Measurements from ENCODE around the gene TMED10.

DNA sequence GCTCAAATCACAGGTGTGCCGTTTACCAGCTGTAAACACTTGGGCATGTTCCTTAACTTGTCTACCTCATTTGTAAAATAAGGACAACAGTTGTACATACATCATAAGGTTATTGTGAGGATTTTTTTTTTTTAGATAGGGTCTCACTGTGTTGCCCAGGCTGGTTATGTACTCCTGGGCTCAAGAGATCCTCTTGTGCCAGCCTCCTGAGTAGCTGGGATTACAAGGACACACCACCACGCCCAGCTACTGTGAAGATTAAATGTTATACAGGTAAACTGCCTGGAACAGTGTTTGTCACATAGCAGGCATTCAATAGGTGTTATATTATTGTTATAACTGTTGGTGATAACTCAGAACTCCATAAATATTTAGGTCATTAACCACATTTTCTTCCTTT is 12.7 kb downstream of the TMED10 start:
- TF ChIP-seq, protein P1, sequence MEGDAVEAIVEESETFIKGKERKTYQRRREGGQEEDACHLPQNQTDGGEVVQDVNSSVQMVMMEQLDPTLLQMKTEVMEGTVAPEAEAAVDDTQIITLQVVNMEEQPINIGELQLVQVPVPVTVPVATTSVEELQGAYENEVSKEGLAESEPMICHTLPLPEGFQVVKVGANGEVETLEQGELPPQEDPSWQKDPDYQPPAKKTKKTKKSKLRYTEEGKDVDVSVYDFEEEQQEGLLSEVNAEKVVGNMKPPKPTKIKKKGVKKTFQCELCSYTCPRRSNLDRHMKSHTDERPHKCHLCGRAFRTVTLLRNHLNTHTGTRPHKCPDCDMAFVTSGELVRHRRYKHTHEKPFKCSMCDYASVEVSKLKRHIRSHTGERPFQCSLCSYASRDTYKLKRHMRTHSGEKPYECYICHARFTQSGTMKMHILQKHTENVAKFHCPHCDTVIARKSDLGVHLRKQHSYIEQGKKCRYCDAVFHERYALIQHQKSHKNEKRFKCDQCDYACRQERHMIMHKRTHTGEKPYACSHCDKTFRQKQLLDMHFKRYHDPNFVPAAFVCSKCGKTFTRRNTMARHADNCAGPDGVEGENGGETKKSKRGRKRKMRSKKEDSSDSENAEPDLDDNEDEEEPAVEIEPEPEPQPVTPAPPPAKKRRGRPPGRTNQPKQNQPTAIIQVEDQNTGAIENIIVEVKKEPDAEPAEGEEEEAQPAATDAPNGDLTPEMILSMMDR (IDR thresholded peaks at IDR 0.05; ENCODE audit: low read depth, low read length), result no peak
- TF ChIP-seq EZH2phosphoT487 (IDR thresholded peaks at IDR 0.05; ENCODE audit: low read depth), result no peak

Measured in OCI-LY3 (cell line).